ENCODE data around the gene MAST4.

DNA sequence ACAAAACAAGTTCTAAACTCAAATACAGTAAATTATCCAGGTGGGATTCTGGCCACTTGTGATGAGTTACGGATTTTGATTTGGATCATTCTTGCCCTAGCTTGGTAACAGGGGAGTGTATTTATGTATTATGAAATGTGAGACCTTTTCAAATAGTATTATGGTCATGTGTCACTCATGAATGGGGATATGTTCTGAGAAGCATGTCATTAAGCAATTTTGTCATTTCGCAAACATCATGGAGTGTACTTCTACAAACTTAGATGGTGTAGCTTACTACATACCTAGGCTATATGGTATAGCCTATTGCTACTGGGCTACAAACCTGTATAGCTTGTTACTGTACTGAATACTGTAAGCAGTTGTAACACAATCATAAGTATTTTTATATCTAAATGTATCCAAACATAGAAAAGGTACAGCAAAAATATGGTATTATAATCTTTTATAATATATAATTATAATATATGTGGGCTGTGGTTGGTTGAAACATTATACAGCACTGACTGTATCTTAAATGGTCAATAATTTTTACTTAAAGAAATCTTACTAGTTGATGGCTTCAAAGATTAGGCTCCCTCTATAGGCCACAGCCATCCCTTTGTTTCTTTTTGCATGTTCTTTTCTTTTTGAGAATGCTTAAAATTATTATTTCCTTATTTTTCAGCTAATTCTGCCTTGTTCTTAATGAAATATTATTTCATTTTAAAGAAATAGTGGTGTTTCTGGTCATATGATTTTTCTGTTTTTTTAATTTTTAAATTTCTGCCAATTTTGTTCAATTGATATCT lies 128.4 kb downstream of the MAST4 start:
- TF ChIP-seq, protein P1, sequence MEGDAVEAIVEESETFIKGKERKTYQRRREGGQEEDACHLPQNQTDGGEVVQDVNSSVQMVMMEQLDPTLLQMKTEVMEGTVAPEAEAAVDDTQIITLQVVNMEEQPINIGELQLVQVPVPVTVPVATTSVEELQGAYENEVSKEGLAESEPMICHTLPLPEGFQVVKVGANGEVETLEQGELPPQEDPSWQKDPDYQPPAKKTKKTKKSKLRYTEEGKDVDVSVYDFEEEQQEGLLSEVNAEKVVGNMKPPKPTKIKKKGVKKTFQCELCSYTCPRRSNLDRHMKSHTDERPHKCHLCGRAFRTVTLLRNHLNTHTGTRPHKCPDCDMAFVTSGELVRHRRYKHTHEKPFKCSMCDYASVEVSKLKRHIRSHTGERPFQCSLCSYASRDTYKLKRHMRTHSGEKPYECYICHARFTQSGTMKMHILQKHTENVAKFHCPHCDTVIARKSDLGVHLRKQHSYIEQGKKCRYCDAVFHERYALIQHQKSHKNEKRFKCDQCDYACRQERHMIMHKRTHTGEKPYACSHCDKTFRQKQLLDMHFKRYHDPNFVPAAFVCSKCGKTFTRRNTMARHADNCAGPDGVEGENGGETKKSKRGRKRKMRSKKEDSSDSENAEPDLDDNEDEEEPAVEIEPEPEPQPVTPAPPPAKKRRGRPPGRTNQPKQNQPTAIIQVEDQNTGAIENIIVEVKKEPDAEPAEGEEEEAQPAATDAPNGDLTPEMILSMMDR (IDR thresholded peaks at IDR 0.05; ENCODE audit: low read length): peak; percentile 13
- TF ChIP-seq EZH2 (optimal IDR thresholded peaks at IDR 0.05; ENCODE audit: low read depth, low read length) (no peak), EZH2phosphoT487 (IDR thresholded peaks at IDR 0.05; ENCODE audit: low read length) (no peak)

Measured in MM.1S (cell line).